GM12872 (cell line): ENCODE data around the gene NPHP3.

ENCODE experiments used
- CTCF ChIP-seq: IDR thresholded peaks from 3 replicates; pipeline ENCODE4 v1.5.1; 2011; ENCODE audit warnings: low read depth, mild to moderate bottlenecking, low read length, moderate library complexity; ENCODE audit not compliant: insufficient read depth

The NPHP3 gene

DNA sequence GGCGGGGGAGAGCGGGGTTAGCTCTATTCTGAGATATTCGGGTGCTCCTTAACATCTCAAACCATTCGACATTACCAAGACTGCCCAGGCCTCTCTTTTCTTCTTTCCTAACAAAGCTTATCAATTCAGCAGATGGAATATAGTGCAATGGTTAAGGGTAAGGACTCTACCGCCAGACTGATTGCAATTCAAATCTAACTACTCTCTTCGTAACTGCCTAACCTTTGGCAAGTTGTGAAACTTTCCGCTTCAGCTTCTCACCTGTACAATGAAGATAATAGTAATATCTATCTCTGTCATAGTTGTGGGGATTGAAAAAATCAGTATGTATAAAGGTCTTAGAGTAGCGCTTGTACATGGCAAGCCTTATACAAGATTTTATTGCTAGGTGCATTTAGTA, 61.1 kb downstream of the NPHP3 start:
- TF ChIP-seq CTCF: no peak

DNA sequence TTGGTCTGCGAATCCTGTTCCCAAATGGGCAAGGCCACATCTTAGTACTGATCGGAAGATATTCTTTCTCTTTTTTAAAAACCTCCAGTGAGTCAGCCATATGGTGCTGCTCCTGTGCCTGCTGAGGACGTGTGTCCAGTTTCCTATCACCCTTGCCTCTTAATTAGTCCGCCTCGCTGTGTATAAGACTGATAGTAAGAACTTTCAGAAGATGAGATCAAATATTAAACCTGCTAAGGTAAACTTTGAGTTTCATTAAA, 61.5 kb downstream of the NPHP3 start:
- no peak for TF ChIP-seq CTCF

- no peak for TF ChIP-seq CTCF
Measured at GRCh38 chr3:132660052-132660810, 62.0 kb downstream of the NPHP3 start, which contains the start of gene UBA5. TSS of gene UBA5 (plus strand) at chr3:132660329. CDS start at chr3:132660538, 209 bp downstream.

DNA sequence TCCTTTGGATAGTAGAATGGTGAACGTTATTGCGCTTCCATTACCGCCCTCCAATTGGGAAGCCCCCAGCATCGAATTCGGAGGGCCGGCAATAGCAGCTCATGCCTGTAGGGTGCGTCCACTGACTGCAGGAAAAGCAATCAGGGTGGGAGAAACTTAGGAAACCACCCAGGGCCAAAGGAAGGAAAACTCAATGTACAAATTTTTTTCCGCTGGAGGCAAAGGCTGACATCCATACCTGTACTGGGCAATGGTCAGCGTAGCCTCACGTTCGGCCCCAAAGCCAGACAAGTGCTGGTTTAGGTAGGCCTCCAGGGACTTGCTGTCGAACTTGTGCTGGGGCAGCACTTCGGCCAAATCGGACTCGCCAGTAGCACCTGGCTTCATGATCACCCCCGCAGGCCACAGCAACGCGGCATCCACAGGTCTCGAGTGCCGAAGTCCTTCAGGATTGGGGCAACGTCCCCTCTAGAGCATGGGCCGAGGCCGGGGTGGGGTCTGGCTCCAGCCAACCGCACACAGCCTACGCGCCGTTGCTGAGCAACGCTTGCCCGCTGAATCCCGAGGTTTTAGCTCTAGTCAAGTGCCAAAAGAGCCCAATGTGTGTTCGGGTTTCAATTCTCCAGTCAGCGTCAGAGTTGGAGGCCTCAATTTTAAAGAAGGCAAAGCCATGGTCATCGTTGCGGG, 62.7 kb downstream of the NPHP3 start, which contains the start of gene ACAD11:
TSS of gene ACAD11 (minus strand) at position 445 of the 687 bp plus-strand sequence. CDS start at position 387, 58 bp downstream.
- TF ChIP-seq CTCF: peak; percentile 74

DNA sequence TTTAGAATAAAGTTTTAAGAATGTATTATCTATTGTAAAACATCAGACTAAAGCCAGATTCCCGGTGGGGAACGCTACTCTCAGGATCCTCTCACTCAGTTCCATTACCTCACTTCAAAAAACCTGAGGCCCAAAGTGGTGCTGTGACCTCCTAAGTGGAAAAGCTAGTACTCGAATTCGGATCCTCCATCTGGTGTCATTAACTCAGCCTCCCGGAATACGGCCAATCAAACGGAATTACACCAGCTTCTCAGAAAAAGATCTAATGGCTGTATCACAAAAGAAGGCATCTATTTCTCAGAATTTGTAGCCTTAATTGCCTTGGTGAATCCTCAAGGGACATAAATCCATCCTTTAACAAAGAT, 63.2 kb downstream of the NPHP3 start:
- no peak for TF ChIP-seq CTCF

- TF ChIP-seq CTCF: no peak
Measured at GRCh38 chr3:132657869-132658747, 64.1 kb downstream of the NPHP3 start.

- no peak for TF ChIP-seq CTCF
Measured at GRCh38 chr3:132655471-132655870, 66.7 kb downstream of the NPHP3 start.
